ENCODE results near the gene BPIFB3. TPM values are rescaled to one million over a fixed set of nuclear protein-coding genes. Genes with fewer than 3 reads are reported as not detected.

Gene BPIFB3
- total RNA-seq, 1 experiment from 2014 or later, result not detected

DNA sequence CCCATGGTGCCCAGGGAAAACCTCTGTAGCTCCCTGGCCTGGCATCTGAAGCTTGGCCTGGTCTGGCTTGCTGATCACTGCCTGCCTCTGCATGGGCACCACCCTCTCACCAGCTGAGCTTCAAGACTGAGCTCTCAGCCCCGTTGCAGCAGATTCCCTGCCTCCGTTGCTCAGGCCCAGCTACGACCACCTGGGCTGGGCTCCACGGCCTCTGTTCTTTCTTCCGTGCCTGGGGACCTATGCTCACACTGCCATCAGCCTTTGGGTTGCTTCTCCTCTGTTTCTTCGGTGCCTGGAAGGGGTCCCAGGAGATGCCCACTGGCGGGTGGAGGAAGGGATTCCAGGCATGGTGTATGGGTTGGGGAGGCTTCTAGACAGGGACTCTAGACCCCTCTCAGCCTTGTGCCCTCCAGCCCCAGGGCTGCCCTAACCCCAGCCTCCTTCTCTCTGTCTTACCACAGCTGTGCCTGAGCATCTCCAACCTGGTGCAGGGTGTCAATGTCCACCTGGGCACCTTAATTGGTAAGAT lies 37.1 kb upstream of the BPIFB3 start (continued):
- TF ChIP-seq, protein P1, sequence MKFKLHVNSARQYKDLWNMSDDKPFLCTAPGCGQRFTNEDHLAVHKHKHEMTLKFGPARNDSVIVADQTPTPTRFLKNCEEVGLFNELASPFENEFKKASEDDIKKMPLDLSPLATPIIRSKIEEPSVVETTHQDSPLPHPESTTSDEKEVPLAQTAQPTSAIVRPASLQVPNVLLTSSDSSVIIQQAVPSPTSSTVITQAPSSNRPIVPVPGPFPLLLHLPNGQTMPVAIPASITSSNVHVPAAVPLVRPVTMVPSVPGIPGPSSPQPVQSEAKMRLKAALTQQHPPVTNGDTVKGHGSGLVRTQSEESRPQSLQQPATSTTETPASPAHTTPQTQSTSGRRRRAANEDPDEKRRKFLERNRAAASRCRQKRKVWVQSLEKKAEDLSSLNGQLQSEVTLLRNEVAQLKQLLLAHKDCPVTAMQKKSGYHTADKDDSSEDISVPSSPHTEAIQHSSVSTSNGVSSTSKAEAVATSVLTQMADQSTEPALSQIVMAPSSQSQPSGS (CRISPR knock-in tag; IDR thresholded peaks at IDR 0.05; ENCODE audit: borderline replicate concordance, low read depth), result no peak
- TF ChIP-seq NFATC4 (CRISPR knock-in tag; IDR thresholded peaks at IDR 0.05), result no peak
- TF ChIP-seq, protein P2, sequence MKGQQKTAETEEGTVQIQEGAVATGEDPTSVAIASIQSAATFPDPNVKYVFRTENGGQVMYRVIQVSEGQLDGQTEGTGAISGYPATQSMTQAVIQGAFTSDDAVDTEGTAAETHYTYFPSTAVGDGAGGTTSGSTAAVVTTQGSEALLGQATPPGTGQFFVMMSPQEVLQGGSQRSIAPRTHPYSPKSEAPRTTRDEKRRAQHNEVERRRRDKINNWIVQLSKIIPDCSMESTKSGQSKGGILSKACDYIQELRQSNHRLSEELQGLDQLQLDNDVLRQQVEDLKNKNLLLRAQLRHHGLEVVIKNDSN (CRISPR knock-in tag; IDR thresholded peaks at IDR 0.05), result no peak
- TF ChIP-seq ZNF423 (CRISPR knock-in tag; IDR thresholded peaks at IDR 0.05), result no peak
- TF ChIP-seq, protein P3, sequence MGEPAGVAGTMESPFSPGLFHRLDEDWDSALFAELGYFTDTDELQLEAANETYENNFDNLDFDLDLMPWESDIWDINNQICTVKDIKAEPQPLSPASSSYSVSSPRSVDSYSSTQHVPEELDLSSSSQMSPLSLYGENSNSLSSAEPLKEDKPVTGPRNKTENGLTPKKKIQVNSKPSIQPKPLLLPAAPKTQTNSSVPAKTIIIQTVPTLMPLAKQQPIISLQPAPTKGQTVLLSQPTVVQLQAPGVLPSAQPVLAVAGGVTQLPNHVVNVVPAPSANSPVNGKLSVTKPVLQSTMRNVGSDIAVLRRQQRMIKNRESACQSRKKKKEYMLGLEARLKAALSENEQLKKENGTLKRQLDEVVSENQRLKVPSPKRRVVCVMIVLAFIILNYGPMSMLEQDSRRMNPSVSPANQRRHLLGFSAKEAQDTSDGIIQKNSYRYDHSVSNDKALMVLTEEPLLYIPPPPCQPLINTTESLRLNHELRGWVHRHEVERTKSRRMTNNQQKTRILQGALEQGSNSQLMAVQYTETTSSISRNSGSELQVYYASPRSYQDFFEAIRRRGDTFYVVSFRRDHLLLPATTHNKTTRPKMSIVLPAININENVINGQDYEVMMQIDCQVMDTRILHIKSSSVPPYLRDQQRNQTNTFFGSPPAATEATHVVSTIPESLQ (CRISPR knock-in tag; IDR thresholded peaks at IDR 0.05), result no peak
- no peak for TF ChIP-seq MXD4 (CRISPR knock-in tag; IDR thresholded peaks at IDR 0.05; ENCODE audit: borderline replicate concordance)
- TF ChIP-seq TEAD1 (CRISPR knock-in tag; IDR thresholded peaks at IDR 0.05), result no peak

DNA sequence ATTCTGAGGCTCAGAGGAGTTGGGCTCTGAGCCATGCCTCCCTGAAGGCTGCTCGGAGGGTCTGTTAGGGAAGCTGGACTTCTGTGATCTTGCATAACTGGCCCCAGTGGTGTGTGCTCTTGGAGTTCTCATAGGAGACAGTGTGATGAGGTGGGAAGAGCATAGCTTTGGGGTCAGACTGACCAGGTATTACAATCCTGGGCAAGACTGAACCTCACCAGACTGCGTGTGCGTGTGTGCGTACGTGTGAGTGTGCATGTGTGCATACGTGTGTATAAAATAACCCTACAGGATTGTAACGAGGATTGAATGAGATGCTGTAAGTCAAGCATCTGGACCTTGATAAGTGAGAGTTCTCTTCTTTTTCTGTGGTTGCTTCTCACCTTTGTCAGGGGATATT lies 36.2 kb upstream of the BPIFB3 start:
- no peaks in the 10 kb centered on the region for H3K27me3 Mint-ChIP-seq (ENCODE audit: low read depth)
- TF ChIP-seq, protein P4, sequence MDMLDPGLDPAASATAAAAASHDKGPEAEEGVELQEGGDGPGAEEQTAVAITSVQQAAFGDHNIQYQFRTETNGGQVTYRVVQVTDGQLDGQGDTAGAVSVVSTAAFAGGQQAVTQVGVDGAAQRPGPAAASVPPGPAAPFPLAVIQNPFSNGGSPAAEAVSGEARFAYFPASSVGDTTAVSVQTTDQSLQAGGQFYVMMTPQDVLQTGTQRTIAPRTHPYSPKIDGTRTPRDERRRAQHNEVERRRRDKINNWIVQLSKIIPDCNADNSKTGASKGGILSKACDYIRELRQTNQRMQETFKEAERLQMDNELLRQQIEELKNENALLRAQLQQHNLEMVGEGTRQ (CRISPR knock-in tag; IDR thresholded peaks at IDR 0.05), result no peak
- TF ChIP-seq, protein P5, sequence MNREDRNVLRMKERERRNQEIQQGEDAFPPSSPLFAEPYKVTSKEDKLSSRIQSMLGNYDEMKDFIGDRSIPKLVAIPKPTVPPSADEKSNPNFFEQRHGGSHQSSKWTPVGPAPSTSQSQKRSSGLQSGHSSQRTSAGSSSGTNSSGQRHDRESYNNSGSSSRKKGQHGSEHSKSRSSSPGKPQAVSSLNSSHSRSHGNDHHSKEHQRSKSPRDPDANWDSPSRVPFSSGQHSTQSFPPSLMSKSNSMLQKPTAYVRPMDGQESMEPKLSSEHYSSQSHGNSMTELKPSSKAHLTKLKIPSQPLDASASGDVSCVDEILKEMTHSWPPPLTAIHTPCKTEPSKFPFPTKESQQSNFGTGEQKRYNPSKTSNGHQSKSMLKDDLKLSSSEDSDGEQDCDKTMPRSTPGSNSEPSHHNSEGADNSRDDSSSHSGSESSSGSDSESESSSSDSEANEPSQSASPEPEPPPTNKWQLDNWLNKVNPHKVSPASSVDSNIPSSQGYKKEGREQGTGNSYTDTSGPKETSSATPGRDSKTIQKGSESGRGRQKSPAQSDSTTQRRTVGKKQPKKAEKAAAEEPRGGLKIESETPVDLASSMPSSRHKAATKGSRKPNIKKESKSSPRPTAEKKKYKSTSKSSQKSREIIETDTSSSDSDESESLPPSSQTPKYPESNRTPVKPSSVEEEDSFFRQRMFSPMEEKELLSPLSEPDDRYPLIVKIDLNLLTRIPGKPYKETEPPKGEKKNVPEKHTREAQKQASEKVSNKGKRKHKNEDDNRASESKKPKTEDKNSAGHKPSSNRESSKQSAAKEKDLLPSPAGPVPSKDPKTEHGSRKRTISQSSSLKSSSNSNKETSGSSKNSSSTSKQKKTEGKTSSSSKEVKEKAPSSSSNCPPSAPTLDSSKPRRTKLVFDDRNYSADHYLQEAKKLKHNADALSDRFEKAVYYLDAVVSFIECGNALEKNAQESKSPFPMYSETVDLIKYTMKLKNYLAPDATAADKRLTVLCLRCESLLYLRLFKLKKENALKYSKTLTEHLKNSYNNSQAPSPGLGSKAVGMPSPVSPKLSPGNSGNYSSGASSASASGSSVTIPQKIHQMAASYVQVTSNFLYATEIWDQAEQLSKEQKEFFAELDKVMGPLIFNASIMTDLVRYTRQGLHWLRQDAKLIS (CRISPR knock-in tag; IDR thresholded peaks at IDR 0.05; ENCODE audit: borderline replicate concordance), result no peak
- TF ChIP-seq, protein P6, sequence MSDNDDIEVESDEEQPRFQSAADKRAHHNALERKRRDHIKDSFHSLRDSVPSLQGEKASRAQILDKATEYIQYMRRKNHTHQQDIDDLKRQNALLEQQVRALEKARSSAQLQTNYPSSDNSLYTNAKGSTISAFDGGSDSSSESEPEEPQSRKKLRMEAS (CRISPR knock-in tag; IDR thresholded peaks at IDR 0.05), result no peak
- TF ChIP-seq, protein P7, sequence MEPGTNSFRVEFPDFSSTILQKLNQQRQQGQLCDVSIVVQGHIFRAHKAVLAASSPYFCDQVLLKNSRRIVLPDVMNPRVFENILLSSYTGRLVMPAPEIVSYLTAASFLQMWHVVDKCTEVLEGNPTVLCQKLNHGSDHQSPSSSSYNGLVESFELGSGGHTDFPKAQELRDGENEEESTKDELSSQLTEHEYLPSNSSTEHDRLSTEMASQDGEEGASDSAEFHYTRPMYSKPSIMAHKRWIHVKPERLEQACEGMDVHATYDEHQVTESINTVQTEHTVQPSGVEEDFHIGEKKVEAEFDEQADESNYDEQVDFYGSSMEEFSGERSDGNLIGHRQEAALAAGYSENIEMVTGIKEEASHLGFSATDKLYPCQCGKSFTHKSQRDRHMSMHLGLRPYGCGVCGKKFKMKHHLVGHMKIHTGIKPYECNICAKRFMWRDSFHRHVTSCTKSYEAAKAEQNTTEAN (CRISPR knock-in tag; IDR thresholded peaks at IDR 0.05), result no peak
- TF ChIP-seq, protein P3 (CRISPR knock-in tag; IDR thresholded peaks at IDR 0.05), result no peak
- TF ChIP-seq FOXP1 (CRISPR knock-in tag; IDR thresholded peaks at IDR 0.05; ENCODE audit: borderline replicate concordance) (no peak), ELF4 (CRISPR knock-in tag; IDR thresholded peaks at IDR 0.05; ENCODE audit: low read depth) (no peak), NFE2L1 (CRISPR knock-in tag; IDR thresholded peaks at IDR 0.05) (no peak), ZNF396 (CRISPR knock-in tag; IDR thresholded peaks at IDR 0.05; ENCODE audit: borderline replicate concordance) (no peak), GABPB1 (CRISPR knock-in tag; IDR thresholded peaks at IDR 0.05) (no peak)
- TF ChIP-seq, protein P8, sequence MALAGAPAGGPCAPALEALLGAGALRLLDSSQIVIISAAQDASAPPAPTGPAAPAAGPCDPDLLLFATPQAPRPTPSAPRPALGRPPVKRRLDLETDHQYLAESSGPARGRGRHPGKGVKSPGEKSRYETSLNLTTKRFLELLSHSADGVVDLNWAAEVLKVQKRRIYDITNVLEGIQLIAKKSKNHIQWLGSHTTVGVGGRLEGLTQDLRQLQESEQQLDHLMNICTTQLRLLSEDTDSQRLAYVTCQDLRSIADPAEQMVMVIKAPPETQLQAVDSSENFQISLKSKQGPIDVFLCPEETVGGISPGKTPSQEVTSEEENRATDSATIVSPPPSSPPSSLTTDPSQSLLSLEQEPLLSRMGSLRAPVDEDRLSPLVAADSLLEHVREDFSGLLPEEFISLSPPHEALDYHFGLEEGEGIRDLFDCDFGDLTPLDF (CRISPR knock-in tag; IDR thresholded peaks at IDR 0.05), result no peak
- ChIA-PET POLR2A (no interaction called here), CTCF (interaction anchor here (1.0 to 5.6 kb wide), 5 partner anchors 12 to 111 kb away, joined by 3 to 34 read pairs (median 3); partner anchors contain the start of gene SUN5)
- peaks cover 9% of the 10 kb centered on the region; the same call in 1 of the 2 replicates for H3K4me1 Mint-ChIP-seq
- H3K36me3 Mint-ChIP-seq, result no peaks in the 10 kb centered on the region
- H3K27ac Mint-ChIP-seq, result no peak overlapping the region
- H3K4me3 Mint-ChIP-seq, result no peak overlapping the region
- no peak for ATAC-seq
- no peaks in the 10 kb centered on the region for H3K9me3 Mint-ChIP-seq
- DNase-seq (ENCODE audit: low spot score), result no peak

Measured in WTC11 (cell line).